HG03457 (cell line): ENCODE results near the gene WHAMM.
A peak's percentile ranks its signal among the peaks of the same experiment; 100 is the strongest.
"Not testable (repeated sequence)": the region's sequence is repeated elsewhere in the genome, so short reads cannot be mapped to it uniquely, and the experiment has no call there.

Experiments
- ATAC-seq: cut with Tn5 transposase; IDR thresholded peaks from one replicate; pipeline ENCODE4 v1.9.1; 2021; ENCODE audit warnings: moderate number of reproducible peaks; ENCODE audit not compliant: unreplicated experiment

The WHAMM gene, protein sequence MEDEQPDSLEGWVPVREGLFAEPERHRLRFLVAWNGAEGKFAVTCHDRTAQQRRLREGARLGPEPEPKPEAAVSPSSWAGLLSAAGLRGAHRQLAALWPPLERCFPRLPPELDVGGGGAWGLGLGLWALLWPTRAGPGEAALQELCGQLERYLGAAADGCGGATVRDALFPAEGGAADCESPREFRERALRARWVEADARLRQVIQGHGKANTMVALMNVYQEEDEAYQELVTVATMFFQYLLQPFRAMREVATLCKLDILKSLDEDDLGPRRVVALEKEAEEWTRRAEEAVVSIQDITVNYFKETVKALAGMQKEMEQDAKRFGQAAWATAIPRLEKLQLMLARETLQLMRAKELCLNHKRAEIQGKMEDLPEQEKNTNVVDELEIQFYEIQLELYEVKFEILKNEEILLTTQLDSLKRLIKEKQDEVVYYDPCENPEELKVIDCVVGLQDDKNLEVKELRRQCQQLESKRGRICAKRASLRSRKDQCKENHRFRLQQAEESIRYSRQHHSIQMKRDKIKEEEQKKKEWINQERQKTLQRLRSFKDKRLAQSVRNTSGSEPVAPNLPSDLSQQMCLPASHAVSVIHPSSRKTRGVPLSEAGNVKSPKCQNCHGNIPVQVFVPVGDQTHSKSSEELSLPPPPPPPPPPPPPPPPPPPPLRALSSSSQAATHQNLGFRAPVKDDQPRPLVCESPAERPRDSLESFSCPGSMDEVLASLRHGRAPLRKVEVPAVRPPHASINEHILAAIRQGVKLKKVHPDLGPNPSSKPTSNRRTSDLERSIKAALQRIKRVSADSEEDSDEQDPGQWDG

DNA sequence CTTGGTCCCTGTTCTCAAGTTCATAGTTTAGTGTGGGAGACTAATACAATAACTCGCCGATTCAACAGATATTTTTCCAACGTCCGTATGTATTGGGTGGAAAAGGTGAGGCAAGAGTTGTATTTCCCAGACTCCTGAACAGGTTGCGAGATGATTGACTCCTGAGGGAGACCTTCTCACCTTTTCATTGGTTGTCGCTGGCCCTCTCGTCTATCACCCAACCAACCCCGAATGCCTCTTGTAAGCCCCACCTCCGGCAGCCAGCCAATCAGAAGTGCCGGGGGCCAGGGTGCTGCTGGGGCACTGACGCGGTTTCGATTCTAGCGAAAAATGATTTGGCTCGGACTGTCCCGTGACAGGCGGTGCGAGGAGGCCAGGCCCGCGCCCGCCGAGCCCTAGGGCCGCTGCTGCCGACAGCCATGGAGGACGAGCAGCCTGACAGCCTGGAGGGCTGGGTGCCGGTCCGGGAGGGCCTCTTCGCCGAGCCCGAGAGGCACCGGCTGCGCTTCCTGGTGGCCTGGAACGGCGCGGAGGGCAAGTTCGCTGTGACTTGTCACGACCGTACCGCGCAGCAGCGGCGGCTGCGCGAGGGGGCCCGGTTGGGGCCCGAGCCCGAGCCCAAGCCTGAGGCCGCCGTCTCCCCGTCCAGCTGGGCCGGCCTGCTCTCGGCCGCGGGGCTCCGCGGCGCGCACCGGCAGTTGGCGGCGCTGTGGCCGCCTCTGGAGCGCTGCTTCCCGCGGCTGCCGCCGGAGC lies at the start of gene WHAMM:
Gene WHAMM, plus strand, starts transcription at position 321 of the 753 bp plus-strand sequence. Its CDS starts 99 bp downstream, at position 420.
- ATAC-seq = peak; percentile 71

DNA sequence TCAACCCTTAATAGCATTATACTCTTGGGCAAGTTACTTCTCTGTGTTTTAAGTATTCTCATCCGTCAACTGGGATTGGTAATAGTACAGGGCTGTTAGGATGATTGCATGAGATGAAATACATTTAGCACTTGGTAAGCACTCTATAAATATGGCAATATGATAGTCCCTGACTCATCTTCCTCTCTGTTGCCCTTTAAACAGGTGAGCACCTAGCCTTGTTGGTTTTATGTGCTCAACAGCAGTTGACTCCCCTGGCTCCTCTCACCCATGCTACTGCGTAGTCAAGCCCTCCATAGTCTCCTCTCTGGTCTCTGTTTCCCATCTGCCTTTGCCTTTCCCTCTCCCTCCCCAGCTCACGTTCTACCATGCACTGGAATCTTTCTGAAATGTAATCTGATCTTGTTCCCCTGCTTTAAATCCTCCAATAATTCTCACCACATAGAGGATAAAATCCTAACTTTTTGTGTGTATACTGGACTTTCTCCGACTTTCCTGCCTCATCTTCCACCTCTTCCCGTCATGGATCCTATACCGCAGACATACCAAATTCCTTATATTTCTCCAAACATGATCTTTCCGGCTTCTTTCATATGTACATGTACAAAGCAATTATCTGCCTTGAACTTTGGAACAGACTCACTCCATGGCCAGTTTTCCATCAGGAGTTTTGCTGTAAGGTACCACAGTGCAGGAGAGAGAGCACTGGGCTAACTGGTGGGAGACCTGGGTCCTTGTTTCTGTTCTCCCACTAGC lies 45.9 kb upstream of the WHAMM start:
- ATAC-seq = no peak

DNA sequence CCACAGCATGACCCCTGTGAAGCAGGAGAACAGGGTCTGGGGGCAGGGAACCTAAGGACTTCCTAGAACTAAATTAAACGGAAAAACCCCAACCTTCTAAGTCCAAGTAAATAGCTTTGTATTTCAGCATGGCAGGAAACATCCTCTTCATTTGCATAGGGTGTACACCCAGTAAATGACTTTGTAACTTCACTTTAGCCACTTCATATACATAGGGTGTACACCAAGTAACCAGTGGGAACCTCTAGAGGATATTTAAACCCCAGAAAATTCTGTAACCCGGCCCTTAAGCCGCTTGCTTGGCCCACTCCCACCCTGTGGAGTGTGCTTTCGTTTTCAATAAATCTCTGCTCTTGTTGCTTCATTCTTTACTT lies 45.3 kb upstream of the WHAMM start:
- ATAC-seq = no peak

DNA sequence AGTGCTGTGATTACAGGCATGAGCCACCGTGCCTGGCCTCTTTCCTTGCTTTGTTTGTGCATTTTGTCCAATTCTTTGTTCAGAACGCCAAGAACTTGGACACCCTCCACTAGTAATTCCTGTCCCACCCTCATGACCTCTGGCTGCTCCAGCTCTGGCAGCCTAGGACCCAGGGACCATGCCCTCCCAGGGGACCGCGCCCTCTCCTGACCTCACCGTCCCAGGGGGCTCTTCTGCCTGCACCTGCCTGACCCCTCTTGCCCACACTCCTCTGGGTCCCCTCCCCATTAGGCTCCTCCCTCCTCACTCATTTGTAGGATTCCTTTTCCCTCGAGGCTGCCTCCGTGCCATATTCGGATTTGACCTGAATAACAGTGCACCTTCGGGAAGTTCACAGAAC lies 44.7 kb upstream of the WHAMM start:
- no peak for ATAC-seq

DNA sequence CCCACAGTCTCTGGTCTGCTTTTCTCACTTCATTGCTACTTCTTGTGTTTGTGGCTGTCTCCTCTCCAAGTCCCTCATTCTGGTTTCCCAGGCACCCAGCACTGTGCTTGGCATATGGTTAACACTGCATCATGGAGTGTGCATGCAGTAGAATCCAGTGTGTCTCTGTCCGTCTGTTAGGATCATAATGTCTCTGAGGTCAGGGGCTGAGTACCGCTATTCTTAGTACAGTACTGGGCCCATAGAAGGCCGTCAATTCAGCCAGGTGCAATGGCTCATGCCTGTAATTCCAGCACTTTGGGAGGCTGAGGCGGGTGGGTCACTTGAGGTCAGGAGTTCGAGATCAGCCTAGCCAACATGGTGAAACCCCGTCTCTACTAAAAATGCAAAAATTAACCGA lies 43.2 kb upstream of the WHAMM start:
- not testable (repeated sequence) for ATAC-seq

DNA sequence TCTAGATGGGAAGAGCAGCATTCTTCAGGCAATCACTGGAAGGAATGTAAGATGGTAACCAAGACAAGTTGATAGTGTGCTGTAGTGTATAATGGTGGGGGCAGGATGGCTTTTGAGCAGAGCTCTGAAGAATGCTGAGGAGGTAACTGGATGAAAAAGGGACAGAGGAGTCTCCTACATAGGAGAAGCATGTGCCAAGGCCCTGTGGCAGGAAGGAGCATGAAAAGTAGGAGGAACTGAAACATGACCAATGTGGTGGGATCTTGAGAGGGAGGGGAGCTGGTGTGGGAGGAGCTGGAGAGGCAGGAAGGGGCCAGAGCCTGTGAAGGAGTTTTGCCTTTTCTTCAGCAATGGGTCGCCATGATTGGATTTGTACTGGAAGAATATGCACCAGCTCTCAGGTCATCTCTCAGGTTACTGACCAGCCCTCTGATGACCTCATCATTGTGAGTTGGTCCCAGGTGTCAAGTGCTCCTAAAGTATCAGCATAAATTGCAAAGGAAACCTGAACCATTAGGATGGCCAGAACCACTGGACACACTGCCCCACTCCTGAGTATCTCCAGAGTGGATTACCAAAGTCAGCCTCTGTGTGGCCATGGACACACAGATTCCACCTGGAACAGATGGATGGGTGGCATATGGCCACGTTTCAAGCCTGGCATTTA lies 42.1 kb upstream of the WHAMM start:
- no peak for ATAC-seq

DNA sequence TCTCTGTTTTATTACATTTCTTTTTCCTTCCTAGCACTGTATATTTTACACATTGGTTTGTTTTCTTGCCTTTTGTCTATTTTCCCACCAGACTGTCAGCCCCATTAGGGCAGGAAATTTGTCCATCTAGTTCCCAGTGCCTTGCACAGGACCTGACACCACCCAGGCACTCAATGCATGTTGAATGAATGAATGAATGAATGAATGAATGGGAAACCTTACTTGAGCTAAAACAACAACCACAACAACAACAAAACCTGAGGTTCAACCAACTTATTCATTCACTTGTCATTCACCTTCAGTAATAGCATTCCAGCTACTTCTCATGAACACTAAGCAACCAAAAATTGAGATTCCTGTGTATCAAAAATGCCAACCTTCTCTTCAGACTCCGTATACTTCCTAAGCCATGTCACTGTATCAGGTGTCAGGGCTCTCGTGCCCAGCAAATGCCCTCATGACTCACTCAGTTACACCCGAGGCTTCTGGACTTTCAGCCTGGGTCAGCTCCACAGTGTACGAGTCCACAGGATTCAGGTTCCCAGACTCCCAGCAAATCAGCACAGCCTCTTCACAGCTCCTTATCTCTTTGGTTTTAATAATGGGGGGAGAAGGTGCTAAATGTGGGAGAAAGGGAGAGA lies 40.9 kb upstream of the WHAMM start:
- ATAC-seq = no peak

DNA sequence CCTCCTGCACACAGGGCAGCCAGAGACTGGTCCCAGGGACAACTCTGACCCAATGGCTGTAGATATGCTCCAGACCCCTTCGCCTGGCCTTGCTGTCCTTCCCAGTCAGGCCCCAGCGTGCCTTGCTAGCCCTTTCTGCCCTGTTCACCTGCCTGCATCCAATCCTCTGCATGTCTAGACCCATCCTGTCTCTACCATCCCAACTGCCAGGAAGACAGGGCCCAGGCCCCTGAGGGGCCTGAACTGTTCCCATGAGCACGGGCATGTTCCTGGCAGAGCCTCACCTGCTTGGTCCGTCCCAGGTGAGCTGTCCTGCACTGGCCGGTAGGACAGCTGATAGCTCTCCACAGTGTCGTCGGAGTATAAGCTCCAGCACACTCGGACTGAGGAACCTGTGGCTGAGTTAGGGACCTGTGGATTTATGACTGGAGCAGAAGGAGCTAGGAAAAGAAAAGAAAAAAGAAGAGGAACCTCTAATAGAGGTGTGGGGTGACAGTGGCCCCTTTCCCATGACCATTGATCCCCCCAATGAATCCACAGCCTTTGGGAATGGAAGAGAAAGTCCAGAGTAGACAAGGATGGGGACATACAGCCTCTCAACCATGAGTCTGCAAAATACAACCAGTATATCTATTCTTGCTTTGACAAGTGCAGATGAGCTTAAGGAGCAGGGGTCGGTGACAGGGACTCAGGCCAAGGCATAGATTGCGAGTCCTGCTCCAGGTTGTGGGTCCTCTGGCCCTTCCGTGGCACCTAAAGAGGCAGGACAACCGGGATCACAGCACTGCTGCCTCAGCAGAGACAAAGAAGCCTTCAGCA lies 37.4 kb upstream of the WHAMM start:
- ATAC-seq = no peak

DNA sequence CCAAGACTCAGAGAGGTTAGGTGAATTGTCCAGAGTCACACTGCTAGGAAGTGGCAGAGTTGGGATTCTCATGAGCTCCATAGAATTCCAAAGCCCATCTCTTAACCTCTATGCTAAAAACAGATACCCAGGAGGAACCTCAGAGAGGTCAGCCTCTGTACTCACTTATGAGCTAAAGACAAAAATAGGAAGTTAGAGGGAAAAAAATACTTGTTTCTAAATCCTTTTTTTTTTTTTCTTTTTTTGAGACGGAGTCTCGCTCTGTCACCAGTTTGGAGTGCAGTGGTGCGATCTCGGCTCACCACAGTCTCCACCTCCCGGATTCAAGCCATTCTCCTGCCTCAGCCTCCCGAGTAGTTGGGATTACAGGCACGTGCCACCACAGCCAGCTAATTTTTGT lies 34.9 kb upstream of the WHAMM start:
- no peak for ATAC-seq

DNA sequence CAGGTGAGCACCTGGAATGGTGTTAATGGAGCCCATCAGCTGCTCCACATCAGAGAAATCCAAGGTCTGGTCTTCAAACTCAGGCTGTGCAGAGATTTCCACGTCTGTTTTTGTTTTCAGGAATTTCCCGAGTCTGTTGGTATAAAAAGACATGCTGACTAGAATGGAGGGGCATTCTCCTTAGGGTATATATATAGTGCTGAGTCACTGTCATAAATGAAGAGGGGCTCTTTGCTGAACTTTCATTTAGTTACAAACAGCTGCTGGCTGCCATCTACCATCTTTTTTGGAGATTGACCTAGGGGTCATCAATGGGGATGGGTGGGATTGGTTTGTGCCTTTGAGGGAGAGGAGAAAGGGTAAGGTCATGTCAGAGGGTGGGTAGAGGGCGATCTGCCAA lies 30.7 kb upstream of the WHAMM start:
- ATAC-seq = no peak

DNA sequence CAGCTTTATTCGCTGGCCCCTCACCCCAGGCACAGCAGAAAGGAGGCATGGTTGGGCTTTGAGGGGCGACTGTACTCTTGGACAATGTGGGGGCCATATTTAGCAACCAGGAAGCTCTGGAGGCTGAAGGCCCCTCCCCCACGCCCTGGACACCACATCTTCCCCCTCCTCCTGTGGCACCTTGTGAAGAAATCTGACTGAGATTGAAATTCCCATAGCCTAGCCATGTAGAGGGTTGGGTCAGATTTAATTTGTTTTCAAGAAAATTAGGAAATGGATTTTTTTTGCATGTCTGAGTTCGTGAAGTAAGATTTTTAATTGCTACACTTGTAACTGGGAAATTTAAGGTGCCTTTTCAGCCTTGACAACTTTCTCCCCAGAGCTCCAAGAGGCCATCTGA lies 28.1 kb upstream of the WHAMM start:
- ATAC-seq = no peak

DNA sequence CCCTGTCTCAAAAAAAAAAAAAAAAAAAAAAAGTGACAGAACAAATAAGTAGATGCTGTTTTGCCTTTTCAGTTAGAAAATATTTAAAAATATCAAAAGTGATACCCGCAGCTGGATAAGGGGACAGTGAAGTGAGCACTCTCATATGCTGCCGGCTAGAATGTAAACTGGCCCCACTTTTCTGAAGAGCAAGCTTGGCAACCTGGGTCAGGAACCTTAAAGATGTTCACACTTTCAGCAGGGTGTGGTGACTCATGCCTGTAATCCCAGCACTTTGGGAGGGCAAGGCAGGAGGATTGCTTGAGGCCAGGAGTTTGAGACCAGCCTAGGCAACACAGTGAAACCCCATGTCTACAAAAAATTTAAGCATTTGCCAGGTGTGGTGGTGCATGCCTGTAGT lies 20.9 kb upstream of the WHAMM start:
- ATAC-seq = no peak

DNA sequence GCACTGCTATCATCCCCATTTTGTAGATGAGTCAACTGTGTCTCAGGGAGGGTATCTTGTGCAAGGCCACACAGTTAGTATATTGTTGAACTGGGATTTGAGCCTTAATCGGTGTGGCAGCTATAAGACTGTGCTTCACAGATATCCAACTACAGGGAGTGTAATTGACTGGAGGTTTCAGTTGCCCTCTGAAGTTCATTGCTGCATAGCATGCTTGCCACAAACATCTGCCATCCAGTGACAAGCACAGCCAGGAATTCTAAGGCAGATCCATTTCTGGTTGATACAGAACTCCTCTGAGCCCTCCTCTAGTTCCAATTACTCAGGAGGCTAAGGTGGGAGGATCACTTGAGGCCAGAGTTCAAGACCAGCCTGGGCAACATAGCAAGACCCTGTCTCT lies 19.9 kb upstream of the WHAMM start:
- ATAC-seq = no peak

DNA sequence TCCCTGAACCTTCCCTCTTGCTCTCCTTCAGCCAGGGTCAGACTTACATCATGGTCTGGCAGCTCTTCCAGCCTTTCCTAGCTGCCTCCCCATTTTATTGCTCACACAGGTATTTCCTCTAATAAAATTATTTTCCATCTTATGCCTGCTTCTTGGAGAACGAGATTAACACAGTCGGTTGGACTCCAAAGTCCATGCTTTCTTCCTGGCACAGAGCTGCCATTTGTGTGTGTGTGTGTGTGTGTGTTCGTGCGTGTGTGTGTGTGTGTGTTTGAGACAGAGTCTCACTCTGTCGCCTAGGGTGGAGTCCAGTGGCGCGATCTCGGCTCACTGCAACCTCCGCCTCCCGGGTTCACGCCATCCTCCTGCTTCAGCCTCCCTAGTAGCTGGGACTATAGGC lies 19.1 kb upstream of the WHAMM start:
- ATAC-seq = no peak

DNA sequence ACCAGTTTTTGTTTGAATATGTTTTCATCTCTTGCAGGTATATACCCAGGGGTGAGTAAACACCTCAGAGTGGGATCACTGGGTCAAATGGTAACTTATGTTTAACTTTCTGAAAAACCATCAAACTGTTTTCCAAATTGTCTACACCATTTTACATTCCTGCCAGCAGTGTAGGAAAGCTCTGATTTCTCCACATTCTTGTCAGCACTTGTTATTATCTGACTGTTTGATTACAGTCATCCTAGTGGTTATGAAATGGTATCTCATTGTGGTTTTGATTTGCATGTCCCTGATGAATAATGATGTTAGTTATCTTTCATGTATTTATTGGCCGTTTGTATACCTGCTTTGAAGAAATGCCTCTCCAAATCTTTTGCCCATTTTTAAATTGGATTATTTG lies 17.4 kb upstream of the WHAMM start:
- no peak for ATAC-seq

DNA sequence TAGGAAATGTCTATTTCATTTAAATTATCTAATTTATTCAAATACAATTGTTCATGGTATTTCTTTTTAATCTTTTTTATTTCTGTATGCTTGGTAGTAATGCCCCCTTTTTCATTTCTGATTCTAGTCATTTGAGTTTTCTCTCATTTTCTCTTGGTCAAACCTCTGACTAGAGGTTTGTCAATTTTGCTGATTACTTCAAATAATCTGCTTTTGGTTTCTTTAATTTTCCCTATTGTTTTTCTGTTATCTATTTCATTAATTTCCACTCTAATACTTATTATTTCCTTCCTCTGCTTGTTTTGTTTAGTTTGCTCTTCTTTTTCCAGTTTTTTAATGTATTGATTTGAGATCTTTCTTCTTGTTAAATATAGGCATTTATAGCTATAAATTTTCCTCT lies 15.7 kb upstream of the WHAMM start:
- no peak for ATAC-seq

DNA sequence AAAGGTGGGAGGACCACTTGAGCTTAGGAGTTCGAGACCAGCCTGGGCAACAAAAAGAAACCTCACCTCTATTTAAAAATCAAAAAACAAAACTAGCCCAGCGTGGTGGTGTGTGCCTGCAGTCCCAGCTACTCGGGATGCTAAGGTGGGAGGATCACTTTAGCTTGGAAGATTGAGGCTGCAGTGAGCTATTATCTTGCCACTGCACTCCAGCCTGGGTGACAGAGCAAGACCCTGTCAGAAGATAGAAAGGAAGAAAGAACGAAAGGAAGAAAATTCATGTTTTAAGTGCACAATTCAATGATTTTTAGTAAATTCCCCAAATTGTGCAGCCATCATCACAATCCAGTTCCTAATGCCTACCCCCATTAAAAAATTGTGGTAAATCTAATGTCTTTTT lies 11.3 kb upstream of the WHAMM start:
- ATAC-seq = no peak

DNA sequence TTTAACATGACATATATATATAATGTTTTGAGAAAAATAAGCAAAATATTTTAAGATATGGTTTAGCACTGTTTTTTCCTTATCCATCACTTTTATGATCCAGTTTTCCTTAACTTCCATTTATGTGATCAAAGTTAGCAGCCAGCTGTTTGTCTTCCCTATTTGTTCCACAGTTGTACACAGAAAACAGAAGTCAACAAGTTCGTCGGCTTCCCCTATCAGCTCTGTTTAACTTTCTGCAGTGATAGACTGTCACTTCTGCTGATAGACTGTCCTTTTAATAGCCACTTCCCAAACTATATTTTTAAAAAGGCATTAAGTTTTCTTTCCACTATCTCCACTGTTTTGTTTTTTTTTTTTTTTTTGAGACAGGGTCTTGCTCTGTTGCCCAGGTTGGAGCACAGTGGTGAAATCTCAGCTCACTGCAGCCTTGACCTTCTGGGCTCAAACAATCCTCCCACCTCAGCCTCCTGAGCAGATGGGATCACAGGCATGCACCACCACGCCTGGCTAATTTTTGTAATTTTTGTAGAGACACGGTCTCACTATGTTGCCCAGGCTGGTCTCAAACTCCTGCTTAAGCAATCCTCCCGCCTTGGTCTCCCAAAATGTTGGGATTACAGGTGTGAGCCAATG lies 10.8 kb upstream of the WHAMM start:
- no peak for ATAC-seq
